HS-5 (cell line): ENCODE data around the gene AATK.

Source experiments
- DNase-seq: peaks from one replicate; pipeline ENCODE4 v3.0.0-alpha.2; 2012; ENCODE audit warnings: low read depth

Gene AATK

DNA sequence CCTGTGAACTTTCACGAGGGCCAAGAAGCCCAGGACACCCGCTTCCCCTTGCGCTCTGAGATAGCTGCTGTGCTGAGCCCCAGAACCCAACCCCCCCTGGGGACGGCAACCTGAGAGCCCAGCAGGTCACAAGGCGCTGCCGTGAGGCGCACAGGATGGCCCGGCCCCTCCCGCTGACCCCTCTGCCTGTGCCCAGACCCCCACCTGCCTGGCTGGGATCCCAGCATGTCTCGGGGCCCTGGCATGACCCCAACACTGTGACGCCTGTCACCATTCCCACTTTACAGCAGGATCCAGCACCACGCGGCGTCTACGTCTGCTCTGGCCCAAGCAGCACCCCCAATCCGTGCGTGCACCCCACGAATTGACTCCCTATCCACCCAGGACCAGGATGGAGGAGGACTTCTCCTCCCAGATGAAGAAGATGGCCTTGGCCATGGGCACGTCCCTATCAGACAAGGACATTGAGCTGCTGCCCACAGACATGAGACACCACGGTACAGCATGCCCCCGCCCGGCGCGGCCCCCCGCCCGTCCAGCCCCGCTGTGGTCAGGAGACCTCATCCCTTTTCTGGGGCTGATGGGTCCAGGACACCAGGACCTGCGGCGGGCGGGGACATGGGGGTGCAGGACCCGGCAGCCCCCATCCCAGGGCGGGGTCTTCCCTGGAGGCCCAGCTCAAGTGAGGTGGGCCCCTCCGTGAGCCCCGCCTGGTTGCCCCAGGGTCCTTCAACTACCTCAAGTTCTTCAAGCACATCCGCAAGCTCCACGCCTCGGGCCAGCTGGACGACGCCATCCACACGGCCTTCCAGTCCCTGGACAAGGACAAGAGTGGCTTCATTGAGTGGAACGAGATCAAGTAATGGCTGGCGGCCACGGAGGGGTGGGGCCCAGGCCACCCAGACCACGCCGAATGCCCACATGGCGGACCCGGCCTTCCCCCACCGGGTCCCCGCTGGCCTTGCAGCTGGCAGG, 15.1 kb upstream of the AATK start:
- DNase-seq, result no peak

DNA sequence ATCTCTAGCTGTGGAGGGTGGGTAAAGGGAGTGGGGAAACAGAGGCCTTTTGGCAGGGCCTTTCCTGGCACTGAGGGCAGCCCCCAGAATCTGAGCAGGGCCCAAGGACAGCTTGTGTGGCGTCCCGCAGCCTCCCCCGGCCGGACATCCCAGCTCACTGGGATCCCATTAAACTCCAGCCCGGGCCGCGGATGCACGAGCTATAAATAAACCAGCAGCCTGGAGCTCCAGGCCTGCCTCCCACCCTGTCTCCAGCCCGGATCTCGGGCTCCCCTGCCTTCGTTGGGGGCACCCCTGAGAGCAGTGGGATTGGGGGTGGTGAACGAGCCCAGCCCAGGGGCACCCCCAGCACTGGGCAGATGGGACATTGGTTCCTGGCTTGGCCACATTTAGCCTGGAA, 13.8 kb upstream of the AATK start:
- DNase-seq, result no peak

DNA sequence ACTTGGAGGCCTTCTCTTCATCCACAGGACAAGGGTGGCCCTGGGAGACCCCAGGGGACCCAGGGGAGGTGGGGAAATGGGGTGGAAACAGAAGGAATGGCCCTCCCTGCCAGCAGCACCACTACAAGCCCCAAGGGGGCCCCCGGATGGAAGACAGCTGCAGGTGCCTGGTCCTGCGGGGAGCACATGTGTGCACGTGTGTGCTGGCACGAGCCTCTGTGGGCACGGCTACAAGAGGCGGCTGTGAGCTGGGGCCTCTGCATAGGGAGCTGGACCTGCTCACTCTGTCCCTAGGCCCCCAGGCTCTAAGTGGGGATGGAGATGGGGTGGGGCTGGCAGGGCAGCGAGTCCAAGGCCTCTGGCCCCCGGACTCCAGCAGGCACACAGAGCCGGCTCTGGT, 13.2 kb upstream of the AATK start:
- no peak for DNase-seq

DNA sequence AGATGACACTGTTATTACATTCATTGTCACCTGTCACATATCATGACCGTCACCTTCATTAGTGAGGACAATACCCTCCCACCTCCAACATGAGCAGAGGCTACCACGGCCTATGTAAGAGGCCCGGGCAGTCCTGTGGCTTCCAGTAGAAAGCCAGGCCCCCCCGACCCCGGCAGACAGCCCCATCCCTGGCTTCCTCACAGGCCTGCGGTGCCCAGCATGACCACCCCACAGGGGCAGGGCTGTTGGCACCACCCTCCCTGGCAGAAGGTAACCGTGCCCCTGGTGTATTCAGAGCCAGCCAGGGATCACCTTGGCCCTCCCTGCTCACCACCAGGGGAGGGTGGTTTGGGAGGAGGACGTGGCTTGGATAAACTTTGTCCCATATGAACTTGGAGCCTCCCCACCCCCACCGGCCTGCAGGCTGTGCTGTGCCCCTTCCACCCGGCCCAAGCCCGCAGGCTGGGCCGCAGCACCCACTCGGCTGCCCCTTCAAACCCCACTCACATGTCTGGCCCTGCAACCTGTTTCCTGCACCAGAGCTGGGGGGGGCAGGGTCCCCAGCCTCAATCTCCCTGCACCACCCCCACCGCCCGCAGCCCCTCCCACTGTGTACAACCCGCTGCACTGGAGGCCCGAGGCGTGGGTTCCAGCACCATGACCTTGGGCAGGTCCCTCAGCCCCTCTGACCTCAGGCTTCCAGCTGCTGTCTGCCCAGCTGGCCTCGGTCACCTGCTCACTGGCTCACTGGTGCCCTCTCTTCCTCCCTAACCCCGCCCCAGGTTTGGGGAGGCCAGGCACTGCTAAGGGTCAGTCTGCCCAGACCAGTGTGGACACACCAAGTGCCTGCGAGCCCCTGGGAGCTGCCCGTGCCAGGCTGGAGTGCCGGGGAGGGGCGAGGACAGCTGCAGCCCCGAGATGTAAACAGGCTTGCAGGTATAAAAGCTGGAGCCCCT, 12.4 kb upstream of the AATK start:
- no peak for DNase-seq

DNA sequence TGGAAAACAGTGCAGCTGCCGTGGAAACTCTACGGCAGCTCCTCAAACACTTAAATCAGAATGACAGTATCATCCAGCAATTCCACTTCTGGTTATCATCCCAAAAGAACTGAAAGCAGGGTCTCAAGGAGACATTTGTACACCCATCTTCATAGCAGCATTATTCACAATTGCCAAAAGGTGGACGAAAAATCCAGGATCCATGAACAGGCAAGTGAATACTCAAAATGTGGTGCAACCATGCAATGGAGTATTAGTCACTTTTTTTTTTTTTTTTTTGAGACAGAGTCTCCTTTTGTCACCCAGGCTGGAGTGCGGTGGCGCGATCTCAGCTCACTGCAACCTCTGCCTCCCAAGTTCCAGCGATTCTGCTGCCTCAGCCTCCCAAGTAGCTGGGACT, 10.6 kb upstream of the AATK start:
- DNase-seq, result no peak

DNA sequence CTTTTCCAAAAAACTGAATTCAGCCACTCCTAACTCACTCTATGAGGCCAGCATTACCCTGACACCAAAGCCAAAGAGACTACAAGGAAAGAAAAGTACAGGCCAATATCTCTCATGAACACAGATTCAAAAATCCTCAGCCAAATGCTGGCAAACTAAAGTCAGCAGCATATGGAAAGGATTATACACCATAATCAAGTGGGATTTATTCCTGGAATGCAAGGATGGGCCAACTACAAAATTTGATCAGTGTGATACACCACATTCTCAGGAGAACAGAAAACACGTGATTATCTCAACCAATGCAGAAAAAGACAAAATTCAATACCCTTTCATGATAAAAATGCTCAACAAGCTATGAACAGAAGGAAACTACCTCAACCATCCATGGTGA, 7.7 kb upstream of the AATK start:
- DNase-seq, result no peak

DNA sequence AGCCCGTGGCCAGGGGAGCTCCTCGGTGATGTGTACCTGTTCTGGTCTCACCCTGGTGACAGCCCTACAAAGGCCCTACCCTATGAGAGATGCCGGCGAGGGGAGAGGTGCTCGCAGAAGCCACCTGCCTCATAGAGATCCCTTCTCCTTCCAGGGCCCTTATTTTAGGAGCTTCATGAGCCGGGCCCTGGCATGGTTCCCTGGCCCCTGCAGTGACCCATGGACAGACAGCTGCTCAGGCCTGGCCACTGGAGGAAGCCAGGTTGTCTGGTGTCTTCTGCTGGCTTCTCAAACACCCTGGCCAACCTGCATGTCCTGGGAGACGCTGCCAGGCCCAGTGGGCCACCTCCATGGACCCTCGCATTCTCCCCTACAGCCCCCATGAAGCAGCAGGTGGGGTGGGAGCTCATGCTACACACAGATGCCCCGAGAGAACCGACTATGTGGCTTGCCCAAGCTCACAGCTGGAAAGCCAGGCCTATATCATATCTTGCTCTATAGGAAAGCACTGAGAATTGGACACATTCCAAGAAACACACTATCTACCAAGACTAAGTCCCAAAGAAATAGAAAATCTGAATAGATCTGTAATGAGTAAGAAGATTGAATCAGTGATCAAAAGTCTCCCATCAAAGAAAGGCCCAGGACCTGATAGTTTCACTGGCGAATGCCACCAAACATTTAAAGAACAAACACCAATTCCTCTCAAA, 7.2 kb upstream of the AATK start:
- no peak for DNase-seq

DNA sequence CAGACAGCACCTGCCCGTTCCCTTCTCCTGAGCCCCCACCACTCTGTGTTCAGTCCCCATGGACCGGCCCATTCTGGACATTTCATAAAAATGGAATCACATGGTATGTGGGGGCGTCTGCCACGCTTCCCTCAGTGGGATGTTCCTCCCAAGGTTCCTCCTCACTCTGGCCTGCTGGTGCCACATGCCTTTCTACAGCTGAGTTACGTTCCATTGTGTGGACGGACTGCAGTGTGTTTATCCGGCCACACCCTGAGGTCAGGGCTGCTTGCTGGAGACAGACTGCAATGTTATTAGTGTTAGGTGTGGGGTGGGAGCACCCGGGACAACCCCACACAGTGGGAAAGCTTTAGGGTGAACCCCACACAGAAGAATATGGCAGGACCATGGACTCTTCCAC, 5.9 kb upstream of the AATK start:
- no peak for DNase-seq

DNA sequence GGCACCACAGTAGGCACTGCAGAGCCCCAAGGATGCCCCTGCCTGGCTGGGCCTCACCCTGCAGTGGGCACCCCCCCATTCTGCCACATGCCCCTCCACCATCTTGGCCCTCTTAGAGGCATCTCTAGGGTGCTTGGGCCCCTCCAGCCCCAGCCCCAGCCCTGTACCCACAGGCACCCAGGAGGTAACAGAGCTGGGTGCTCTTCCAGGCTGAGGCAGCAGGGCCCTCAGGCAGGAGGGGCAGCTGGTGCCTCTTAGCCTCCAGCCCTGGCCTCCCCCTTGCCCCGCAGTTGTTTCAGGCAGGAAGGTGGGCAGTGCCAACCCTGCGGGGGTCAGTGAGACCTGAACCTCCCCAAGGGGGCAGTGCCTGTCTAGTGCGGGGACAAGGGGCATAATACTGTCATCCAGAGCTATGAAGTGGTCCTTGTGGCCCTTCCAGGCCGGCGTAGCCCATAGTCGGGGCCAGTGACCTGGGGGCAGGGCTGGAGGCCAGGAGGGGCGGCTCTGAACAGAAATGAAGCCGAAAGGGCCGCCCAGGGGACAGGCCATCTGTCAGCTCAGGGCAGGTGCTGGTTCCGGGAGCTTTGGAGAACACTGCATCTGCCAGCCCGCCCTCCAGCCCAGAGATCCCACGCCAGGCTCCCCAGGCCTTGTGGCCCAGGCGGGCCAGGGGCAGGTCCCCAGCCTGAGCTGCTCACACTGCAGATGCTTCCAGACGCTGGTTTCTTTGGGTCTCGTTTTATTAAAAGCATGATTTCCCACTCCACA, 4.9 kb upstream of the AATK start:
- no peak for DNase-seq

DNA sequence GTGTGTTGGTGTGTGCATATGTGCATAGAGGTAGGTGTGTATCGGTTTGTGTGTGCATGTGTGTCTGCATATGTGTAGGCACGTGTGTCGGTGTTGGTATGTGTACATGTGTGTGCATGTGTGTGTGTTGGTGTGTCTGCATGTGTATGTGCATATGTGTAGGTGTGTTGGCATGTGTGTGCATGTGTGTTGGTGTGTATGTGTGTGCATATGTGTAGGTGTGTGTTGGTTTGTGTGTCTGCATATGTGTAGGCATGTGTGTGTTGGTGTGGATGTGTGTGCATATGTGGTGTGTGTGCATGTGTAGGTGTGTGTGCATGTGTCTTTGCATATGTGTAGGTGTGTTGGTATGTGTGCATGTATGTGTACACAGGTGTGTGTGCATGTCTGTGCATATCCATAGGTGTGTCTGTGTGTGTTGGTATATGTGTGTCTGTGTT, 3.9 kb upstream of the AATK start:
- DNase-seq, result no peak

DNA sequence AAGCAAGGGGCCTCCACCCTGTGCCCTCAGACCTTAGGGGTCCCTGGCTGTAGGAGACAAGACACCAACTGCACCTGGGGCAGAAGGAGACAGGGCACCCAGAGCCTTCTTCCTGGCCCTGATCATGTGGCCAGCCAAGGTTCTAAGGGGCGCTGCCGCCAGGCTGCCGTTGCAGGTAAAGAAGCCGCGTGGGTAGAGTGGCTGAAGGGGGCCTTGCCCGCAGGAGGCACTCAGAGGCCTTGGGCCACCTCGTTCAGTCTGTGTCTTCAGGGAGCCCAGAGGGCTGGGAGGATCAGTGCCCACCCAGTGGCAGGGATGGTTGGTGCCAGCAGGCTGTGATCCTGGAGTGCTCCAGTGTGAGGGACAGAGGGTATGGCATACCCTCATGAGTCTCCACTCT, 1.6 kb upstream of the AATK start:
- no peak for DNase-seq

DNA sequence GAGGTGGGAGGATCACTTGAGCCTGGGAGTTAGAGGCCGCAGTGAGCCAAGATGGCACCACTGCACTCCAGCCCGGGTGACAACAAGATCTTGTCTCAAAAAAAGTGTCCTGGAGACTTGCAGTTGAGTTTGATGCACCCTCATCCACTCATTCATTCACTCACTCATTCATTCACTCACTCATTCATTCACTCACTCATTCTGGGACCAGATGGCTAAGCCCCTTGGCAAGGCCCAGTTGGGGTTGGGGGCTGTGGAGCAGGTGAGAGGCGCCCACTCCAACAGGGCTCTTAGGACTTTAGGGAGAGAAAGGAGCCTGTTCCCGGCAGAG, 1.1 kb upstream of the AATK start:
- DNase-seq, result no peak

DNA sequence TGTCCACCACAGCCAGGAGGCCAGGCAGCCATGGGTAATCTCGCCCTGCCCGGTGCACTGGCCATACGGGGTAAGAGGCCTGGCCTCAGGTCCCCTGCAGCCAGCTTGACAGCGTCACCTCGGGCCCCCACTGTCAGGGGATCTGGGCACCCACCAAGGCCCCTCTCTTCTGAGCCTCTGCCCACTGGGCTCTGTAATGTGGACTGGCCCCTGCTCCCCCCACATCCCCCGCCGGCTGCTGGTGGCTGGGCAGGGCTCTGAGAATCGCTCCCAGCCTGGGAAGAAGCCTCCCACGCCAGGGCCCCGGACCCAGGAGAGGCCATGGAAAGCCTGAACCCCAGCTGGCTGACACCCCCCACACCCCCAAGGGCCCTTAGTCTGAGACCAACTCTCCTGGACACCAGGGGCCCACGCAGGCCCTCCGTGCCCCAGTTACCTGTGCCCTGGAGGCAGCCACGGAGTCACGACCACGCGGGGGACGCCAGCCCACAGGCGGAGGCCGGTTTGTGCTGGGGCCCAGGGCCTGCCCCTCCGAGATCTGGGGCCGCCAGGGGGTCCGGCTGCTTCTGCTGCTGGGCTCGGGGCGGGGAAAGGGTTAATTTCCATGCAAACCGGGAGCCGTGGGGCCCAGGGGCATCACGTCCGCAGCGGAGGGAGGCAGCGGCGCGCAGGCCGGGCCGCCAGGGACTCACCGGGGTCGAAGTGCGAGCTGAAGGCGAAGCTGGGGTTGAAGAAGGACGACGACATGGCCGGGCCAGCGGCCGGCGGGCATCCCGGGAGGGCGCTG, 582 bp downstream of the AATK start, which contains the start of gene PVALEF:
TSS of gene PVALEF (plus strand) at position 262 of the 787 bp plus-strand sequence. CDS start 15,720 bp downstream, outside the sequence.
- no peak for DNase-seq

DNA sequence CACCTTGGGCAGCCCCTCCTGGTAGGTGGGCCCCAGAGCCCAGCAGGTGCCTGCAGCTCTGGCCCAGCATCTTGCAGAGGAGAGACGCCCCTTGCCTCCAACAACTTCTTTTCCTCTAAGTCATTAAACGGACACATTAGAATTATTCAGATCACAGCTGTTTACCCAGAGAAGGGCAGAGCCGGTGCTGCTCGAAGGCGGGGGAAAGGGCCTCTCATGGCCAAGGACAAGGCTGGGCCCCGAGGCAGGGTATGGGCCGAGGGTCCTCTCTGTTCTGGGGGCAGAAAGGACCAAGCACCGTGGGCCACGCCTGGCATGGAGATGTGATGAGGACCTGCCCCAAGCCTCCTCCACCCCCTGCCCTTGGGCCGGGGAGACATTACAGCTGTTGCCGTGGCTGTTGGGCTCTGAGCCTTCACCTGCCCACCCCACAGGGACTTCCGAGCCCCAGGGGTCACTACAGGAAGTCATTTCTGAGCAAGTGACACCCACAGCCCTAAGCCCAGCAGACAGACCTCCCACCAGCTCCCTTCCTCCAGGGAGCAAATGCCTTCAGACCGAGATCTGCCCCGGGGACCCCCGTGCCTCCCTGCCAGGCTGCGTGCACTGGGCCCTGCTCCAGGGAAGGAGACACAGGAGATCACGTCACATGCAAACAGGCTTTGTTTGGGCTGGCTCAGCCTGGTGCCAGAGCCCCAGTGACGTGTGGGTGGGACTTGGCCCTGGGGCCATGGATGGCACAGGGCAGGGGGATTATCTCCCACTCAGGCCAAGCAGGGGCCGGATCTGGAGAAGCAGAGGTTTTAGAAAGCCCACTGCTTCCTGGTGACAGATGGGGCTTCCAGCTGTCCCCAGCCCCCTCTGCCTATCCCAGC, 1.4 kb downstream of the AATK start:
- DNase-seq, result no peak

DNA sequence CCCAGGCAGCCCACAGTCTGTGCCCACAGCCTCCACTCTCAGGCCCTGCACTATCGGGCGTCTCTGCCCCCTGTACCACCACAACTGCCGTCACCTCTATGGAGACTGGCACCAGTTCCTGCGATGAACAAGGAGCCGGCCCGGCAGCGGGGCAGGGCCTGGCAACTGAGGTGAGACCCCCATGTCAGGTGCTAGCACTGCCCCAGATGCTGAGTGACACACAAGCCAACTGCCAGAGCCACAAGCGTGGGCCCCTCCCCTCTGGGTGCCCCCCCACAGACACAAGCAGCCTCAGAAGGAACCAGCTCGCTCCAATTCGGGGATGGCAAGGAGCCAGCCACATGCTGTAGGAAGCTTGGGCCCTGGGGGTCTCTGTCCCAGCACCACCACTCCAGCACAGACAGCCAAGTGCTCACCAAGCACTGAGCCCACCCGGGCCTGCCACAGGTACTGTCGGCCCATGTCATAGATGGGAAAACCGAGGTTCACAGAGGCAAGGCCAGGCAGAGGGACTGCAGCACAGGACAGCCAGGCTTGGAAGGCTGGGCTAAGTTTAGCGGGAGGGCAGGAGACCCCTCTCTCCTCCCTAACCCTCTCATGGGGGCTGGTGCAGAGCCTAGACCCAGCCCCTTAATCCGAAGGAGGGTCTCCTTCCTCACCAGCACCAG, 2.2 kb downstream of the AATK start:
- DNase-seq, result no peak

DNA sequence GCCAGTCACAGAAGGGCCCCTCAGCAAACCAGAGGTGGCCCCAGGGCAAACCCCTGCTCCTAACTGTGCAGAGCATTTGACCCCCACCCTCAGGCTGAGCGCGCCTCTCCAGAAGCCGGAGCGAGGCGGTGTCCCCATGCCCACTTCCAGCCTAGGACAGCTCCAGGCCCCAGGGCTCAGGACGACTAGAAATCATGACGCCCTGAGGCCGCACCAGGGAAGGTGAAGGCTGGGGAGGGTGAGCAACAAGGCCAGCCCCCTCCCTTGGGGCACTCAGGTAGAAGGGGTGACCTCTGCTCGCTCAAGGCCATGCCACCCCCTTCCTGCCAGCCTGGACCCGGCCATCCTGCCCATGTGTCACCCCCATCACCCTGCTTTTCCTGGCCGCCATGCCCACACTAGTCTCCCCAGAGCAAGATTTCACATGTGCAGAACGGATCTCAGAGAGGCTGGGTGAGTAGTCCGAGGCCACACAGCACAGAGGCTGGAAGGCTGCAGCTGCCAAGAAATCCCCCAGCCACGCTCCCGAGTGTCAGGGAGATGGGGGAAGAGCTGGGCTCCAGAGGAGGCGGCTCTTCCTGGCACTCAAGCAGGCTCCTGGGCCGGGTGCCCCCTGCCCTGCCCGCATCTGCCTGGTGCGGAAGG, 2.8 kb downstream of the AATK start:
- DNase-seq, result no peak

DNA sequence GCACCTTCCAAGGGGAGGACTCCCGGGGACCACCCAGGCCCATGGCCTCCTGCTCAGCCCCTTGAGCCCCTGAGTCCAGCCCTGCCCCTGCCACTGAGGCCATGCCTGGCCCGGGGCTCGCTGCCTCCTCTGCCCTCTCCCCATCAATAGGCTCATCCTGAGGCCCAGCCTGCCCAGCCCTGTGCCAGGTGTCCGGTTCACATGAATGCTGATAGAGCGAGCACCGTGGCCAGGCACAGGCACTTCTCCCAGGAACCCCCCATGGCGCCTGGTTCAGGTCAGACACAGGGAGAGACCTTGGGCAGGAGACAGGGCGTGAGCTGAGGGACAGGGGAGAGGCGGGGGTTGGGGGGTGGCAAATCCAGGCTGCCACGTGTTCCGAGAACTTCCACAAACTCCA, 3.5 kb downstream of the AATK start:
- no peak for DNase-seq

DNA sequence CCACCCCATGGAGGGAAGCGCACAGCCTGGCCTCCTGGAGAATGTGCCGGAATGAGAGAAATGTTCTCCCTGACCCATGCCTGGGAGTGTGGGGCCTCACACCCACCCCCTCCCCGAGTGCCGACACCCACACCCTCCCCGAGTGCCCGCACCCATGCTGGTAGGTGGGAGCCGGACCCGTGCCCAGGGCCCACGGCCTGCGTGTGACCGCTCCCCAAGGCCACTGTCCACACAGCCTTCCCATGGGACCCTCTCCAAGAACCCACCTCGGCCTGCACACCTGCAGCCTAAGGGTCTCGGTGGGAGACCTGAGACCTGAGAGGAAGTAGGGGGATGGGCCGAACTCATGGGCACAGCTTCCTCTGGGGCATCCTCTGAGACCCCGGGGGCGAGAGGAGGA, 4.0 kb downstream of the AATK start:
- DNase-seq, result no peak

DNA sequence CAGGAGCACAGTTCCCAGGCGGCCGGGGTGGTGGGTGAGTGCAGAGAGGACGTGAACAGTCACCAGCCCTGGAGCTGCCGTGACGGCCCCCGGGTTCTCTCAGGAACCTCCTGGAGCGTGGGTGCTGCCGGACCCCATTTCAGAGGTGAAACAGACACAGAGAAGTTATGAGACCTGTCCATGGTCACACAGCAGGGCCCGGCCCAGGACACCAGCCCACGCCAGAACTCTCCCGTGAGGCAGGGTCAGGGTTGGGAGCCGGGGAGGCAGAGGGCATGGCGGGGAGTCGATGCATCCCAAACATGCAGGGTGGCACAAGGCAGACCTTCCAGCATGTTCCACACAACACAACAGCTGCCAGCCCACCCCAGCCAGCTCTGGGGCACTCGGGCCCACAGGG, 4.5 kb downstream of the AATK start:
- DNase-seq, result no peak
